Loucy (cell line): ENCODE results near the gene PDE8B.

Experiments
- H2AFZ ChIP-seq: fragments of 200-600 bp; sonication (generic); 2 replicates; pipeline ENCODE4 v1.6.0; 2016; ENCODE audit warnings: antibody characterized with exemption, mild to moderate bottlenecking, low read length, moderate library complexity
- H3F3A ChIP-seq: fragments of 200-600 bp; 2 replicates; pipeline ENCODE4 v1.6.0; 2016; ENCODE audit warnings: antibody characterized with exemption, low read depth, mild to moderate bottlenecking
- H3K27me3 ChIP-seq: fragments of 200-600 bp; sonication (generic); 2 replicates; pipeline ENCODE4 v1.6.1; 2014; ENCODE audit warnings: low read length, mild to moderate bottlenecking; ENCODE audit not compliant: insufficient read depth, poor library complexity, severe bottlenecking
- H3K36me3 ChIP-seq: fragments of 200-600 bp; sonication (generic); 2 replicates; pipeline ENCODE4 v1.6.1; 2016; ENCODE audit warnings: low read length; ENCODE audit not compliant: insufficient read depth
- H3K4me1 ChIP-seq: fragments of 200-600 bp; sonication (generic); 2 replicates; pipeline ENCODE4 v1.5.1; 2014; ENCODE audit warnings: low read length, mild to moderate bottlenecking; ENCODE audit not compliant: insufficient read depth, poor library complexity, severe bottlenecking
- H3K4me2 ChIP-seq: fragments of 200-600 bp; sonication (generic); 2 replicates; pipeline ENCODE4 v1.6.0; 2014; ENCODE audit warnings: antibody characterized with exemption, low read length, low read depth, mild to moderate bottlenecking; ENCODE audit not compliant: poor library complexity, severe bottlenecking
- H3K4me3 ChIP-seq: fragments of 200-600 bp; sonication (generic); 2 replicates; pipeline ENCODE4 v1.5.1; 2014; ENCODE audit warnings: low read length, mild to moderate bottlenecking, mixed read lengths; ENCODE audit not compliant: poor library complexity, severe bottlenecking
- H3K79me2 ChIP-seq: fragments of 200-600 bp; sonication (generic); 2 replicates; pipeline ENCODE4 v1.6.1; 2014; ENCODE audit warnings: low read length; ENCODE audit not compliant: insufficient read depth
- H3K9ac ChIP-seq: fragments of 200-600 bp; sonication (generic); 2 replicates; pipeline ENCODE4 v1.6.0; 2014; ENCODE audit warnings: mild to moderate bottlenecking, low read depth, low read length, moderate library complexity; ENCODE audit not compliant: poor library complexity, severe bottlenecking
- H3K9me2 ChIP-seq: fragments of 200-600 bp; sonication (generic); replicated peaks from 2 replicates; pipeline ENCODE4 v1.6.1; 2016; ENCODE audit warnings: low read depth, low read length, mixed read lengths
- H3K9me3 ChIP-seq: fragments of 200-600 bp; sonication (generic); 2 replicates; pipeline ENCODE4 v1.6.1; 2014; ENCODE audit warnings: mild to moderate bottlenecking, antibody characterized with exemption, low read length, low read depth; ENCODE audit not compliant: insufficient read depth
- H4K20me1 ChIP-seq: fragments of 200-600 bp; sonication (generic); 2 replicates; pipeline ENCODE4 v1.6.0; 2014; ENCODE audit warnings: antibody characterized with exemption, low read length, mild to moderate bottlenecking; ENCODE audit not compliant: insufficient read depth, poor library complexity, severe bottlenecking
- EZH2phosphoT487 ChIP-seq: fragments of 200-600 bp; IDR thresholded peaks from 2 replicates; pipeline ENCODE4 v1.6.1; 2018; ENCODE audit warnings: antibody characterized with exemption, mild to moderate bottlenecking, moderate library complexity, borderline replicate concordance
- TF ChIP-seq, protein P1 (sequence below): fragments of 200-600 bp; sonication (generic); conservative IDR thresholded peaks from 2 replicates; pipeline ENCODE4 v1.5.1; 2014; ENCODE audit warnings: mild to moderate bottlenecking, antibody characterized with exemption, low read length

Gene PDE8B

DNA sequence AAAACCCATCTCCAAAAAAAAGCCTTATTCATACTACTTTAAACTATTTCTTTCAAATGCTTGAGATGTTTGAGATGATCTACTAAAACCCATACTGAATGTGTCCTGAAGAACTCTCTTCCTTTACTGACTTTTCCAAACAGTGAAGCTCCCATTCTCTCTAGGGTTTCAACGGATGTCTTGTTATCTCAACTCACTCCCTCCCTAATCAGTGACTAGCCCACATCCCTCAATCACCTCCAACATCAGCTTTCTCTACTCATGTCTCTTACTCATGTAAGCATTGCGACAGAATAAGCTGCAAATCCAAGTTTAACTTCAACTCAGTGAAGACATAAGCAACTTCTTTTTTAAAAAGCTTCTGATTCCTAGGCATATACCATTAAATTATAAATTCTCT is 239.5 kb downstream of the PDE8B start:
- Histone ChIP-seq H3K9ac (no peak overlapping the region), H3K36me3 (peaks cover 29% of the 10 kb centered on the region; the same call in 1 of the 2 replicates), H3K27me3 (no peaks in the 10 kb centered on the region), H3K4me3 (no peak overlapping the region), H2AFZ (no peak overlapping the region), H3K4me1 (no peaks in the 10 kb centered on the region), H3K9me2 (no peaks in the 10 kb centered on the region), H3K79me2 (no peaks in the 10 kb centered on the region), H3K4me2 (no peak overlapping the region), H3F3A (no peaks in the 10 kb centered on the region), H3K9me3 (no peaks in the 10 kb centered on the region), H4K20me1 (no peaks in the 10 kb centered on the region)
- TF ChIP-seq, protein P1, sequence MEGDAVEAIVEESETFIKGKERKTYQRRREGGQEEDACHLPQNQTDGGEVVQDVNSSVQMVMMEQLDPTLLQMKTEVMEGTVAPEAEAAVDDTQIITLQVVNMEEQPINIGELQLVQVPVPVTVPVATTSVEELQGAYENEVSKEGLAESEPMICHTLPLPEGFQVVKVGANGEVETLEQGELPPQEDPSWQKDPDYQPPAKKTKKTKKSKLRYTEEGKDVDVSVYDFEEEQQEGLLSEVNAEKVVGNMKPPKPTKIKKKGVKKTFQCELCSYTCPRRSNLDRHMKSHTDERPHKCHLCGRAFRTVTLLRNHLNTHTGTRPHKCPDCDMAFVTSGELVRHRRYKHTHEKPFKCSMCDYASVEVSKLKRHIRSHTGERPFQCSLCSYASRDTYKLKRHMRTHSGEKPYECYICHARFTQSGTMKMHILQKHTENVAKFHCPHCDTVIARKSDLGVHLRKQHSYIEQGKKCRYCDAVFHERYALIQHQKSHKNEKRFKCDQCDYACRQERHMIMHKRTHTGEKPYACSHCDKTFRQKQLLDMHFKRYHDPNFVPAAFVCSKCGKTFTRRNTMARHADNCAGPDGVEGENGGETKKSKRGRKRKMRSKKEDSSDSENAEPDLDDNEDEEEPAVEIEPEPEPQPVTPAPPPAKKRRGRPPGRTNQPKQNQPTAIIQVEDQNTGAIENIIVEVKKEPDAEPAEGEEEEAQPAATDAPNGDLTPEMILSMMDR: no peak
- no peak for TF ChIP-seq EZH2phosphoT487

DNA sequence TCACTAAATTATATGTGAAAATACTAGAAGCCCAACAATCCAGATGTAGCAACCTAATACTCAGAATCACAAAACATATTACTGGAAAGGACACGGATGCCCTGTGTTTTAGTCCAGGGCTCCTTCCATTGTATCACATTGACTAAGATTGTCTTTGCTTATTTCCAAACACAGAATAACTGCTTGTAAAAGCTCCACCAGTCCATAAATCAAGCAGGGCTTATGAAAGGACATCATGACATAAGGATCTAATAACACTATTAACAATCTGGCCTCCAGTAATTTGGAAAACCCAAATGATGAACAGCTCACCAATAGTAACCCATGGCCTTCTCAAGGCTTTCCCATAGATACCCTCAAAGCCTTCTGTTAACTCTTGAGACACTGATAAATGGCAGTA is 241.9 kb downstream of the PDE8B start:
- no peak overlapping the region for H3K9ac ChIP-seq
- no peak overlapping the region for H3K4me2 ChIP-seq
- H3K9me2 ChIP-seq: no peaks in the 10 kb centered on the region
- H3K4me3 ChIP-seq: no peak overlapping the region
- no peaks in the 10 kb centered on the region for H4K20me1 ChIP-seq
- H3K27me3 ChIP-seq: no peaks in the 10 kb centered on the region
- no peaks in the 10 kb centered on the region for H3K9me3 ChIP-seq
- no peak overlapping the region for H2AFZ ChIP-seq
- peaks cover 24% of the 10 kb centered on the region; the same call in 1 of the 2 replicates for H3K36me3 ChIP-seq
- no peaks in the 10 kb centered on the region for H3K4me1 ChIP-seq
- H3K79me2 ChIP-seq: no peaks in the 10 kb centered on the region
- no peaks in the 10 kb centered on the region for H3F3A ChIP-seq
- TF ChIP-seq EZH2phosphoT487: no peak
- TF ChIP-seq, protein P1: no peak

DNA sequence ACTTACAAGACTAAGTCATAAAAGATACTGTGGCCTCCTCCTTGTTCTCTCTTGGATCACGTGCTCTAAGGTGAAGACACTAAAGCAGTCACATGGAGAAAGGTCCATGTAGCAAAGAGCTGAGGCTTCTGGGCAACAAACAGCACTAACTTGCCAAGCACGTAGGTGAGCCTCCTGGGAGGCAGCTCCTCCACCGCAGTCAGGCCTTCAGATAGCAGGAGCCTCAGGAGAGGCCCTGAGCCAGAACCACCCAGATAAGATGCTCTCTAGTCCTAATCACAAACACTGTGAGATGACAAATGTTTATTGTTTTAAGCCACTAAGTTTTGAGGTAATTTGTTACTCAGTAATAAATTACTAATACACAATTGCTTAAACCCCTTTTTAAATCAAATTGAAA is 243.6 kb downstream of the PDE8B start:
- Histone ChIP-seq H2AFZ (no peak overlapping the region), H3K9ac (no peak overlapping the region), H4K20me1 (no peaks in the 10 kb centered on the region), H3K36me3 (peaks cover 8% of the 10 kb centered on the region; the same call in 1 of the 2 replicates), H3F3A (no peaks in the 10 kb centered on the region), H3K27me3 (no peaks in the 10 kb centered on the region), H3K4me2 (no peak overlapping the region), H3K9me3 (no peaks in the 10 kb centered on the region), H3K4me1 (no peaks in the 10 kb centered on the region), H3K79me2 (no peaks in the 10 kb centered on the region), H3K4me3 (no peak overlapping the region), H3K9me2 (no peaks in the 10 kb centered on the region)
- no peak for TF ChIP-seq EZH2phosphoT487
- TF ChIP-seq, protein P1: no peak
